ENCODE measurements around the gene UCN3.

DNA sequence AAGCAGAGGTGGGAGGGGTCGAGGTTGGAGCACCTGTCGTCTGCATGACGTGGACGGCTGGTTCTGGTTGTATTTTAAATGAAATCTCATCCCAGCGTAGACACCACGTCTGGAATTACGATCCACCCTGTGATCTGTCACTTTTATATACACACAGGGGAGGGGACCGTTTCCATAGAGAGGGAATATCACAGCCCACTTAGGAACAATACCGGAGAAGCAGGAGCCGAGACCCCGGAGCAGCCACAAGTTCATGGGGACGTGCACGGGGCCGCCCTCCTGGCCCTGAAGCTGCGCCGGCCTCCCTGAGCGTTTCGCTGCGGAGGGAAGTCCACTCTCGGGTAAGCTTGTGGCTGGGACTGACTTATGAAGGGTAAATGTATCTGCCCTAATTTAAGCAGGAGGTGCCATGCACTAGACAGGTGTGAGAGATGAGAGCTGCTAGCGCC lies at the start of gene UCN3:
- TF ChIP-seq GATA2 (IDR thresholded peaks at IDR 0.05; ENCODE audit: low read depth, low read length) (no peak), GATA3 (IDR thresholded peaks at IDR 0.05; ENCODE audit: low read depth, low read length) (no peak)
